Adipocyte (in vitro differentiated cells): Measurements from ENCODE around the gene HOXB2.
"Not testable (repeated sequence)": the region's sequence is repeated elsewhere in the genome, so short reads cannot be mapped to it uniquely, and the experiment has no call there.

Source experiments
- DNase-seq: peaks from one replicate; pipeline ENCODE4 v3.0.0-alpha.2; 2015; ENCODE audit warnings: low read depth
- H3K27me3 ChIP-seq: replicated peaks from 2 replicates; pipeline ENCODE4 v1.7.0; 2013; ENCODE audit warnings: mild to moderate bottlenecking, low read length, moderate library complexity; ENCODE audit not compliant: control insufficient read depth, insufficient read depth
- H3K36me3 ChIP-seq: 2 replicates; pipeline ENCODE4 v1.7.0; 2013; ENCODE audit warnings: low read length, mild to moderate bottlenecking, moderate library complexity; ENCODE audit not compliant: control insufficient read depth, insufficient read depth, severe bottlenecking
- H3K4me1 ChIP-seq: 2 replicates; pipeline ENCODE4 v1.7.0; 2013; ENCODE audit warnings: mild to moderate bottlenecking, low read length, moderate library complexity; ENCODE audit not compliant: control insufficient read depth, insufficient read depth
- H3K4me3 ChIP-seq: 2 replicates; pipeline ENCODE4 v1.7.0; 2013; ENCODE audit warnings: mild to moderate bottlenecking, low read length, moderate library complexity
- H3K9ac ChIP-seq: 2 replicates; pipeline ENCODE4 v1.7.0; 2013; ENCODE audit warnings: mild to moderate bottlenecking, low read length, moderate library complexity
- H3K9me3 ChIP-seq: 2 replicates; pipeline ENCODE4 v1.7.0; 2013; ENCODE audit warnings: mild to moderate bottlenecking, low read length, moderate library complexity; ENCODE audit not compliant: control insufficient read depth

Gene HOXB2

DNA sequence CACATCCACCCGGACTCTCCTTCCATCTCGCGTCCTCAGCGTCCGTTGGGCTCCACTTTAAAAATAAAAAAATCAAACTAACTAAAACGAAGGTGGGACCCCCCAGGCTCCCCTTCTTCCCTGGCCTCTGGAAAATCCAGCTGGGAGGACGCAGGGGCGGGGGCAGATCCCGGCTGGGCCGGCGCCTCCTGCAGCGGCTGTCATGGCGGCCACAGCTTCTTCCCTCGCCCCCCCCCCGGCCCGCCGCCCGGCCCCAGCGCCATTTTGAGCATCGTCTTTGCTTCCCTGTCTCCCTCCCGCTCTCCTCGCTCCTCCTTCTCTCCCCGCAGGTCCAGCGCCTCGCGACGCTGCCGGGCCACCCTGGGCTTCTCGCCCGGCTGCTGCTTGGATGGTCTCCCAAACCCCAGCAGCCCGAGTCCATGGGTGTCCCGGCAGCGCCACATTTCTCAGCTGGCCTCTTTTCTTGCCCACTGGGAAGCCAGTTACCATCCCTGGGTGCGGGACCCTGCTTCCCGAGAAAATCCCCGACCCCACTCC, 3.3 kb downstream of the HOXB2 start:
- DNase-seq, result no peak
- Histone ChIP-seq H3K9ac (peak overlapping the region; percentile 99), H3K4me3 (peak overlapping the region; percentile 95), H3K4me1 (peaks cover 31% of the 10 kb centered on the region), H3K36me3 (peaks cover 4% of the 10 kb centered on the region), H3K27me3 (no peaks in the 10 kb centered on the region), H3K9me3 (no peaks in the 10 kb centered on the region)

DNA sequence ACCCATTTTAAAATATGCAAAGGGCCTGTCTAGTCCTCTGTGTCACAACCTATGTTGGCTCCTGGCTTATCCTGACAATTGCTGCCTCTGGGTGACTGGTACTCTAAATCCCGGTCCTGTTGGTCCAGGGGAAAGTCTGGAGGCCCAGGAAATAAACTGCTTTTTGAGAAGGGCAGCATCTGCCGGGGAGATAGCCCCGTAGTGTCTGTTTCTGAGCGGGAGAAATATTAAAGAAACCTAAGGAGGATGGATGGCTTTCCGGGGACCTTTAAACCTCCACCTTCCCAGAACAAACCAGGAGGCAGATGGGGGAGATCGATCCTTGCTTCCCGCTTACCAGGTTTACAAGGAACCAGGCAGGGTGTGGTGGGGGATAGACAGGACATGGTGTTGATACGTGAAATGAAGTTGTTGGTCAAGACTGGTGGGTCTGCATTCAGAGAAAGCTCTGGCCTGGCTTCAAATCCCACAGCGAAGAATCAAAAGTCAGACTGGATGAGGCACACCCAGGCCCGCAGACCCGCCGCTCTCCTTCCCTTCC, 3.8 kb downstream of the HOXB2 start:
- Histone ChIP-seq H3K4me1 (peaks cover 26% of the 10 kb centered on the region), H3K9me3 (no peaks in the 10 kb centered on the region), H3K4me3 (peak overlapping the region; percentile 95), H3K36me3 (peaks cover 4% of the 10 kb centered on the region), H3K9ac (peak overlapping the region; percentile 99), H3K27me3 (no peaks in the 10 kb centered on the region)
- DNase-seq, result no peak

DNA sequence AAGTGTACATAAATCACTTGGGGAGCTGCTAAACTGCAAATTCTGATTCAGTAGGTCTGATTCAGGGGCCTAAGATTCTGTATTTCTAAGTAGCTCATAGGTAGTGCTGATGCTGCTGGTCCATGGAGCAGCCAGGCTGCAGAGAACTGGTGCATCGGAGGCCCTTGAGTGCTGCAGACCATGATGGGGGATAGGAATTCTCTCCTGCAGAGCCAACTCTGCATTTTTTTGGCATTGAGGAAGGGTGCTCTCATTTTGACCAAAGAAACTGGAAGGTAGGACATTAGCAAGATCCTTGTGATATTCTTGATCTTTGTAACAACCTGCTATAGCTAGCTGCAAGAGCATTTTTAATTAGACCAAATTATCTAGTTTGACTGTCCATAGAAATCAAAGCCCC, 4.7 kb downstream of the HOXB2 start:
- no peak overlapping the region for H3K4me3 ChIP-seq
- H3K36me3 ChIP-seq, result peaks cover 4% of the 10 kb centered on the region
- H3K27me3 ChIP-seq, result no peaks in the 10 kb centered on the region
- peaks cover 17% of the 10 kb centered on the region for H3K4me1 ChIP-seq
- no peak overlapping the region for H3K9ac ChIP-seq
- H3K9me3 ChIP-seq, result no peaks in the 10 kb centered on the region
- DNase-seq, result no peak

DNA sequence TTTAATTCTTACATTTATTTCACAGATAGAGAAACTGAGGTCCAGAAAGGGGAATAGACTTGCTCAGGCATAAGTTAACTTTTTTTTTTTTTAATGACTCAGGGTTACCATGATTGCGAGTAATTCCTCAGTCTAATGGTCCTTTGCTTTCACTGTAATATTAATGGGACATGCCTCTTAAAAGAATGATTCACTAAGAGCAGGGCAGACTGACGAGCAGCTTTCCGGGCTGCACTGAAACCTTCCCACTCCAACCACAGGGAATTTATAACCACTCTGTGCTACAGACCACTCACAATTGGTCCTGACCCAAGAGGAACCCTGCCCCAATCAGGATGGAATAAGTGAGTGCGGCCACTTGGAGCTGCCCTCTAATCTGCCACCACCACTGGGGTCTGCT, 5.7 kb downstream of the HOXB2 start:
- Histone ChIP-seq H3K36me3 (peaks cover 4% of the 10 kb centered on the region), H3K4me3 (no peak overlapping the region), H3K4me1 (peaks cover 14% of the 10 kb centered on the region), H3K27me3 (no peaks in the 10 kb centered on the region), H3K9ac (no peak overlapping the region), H3K9me3 (no peaks in the 10 kb centered on the region)
- DNase-seq, result no peak

DNA sequence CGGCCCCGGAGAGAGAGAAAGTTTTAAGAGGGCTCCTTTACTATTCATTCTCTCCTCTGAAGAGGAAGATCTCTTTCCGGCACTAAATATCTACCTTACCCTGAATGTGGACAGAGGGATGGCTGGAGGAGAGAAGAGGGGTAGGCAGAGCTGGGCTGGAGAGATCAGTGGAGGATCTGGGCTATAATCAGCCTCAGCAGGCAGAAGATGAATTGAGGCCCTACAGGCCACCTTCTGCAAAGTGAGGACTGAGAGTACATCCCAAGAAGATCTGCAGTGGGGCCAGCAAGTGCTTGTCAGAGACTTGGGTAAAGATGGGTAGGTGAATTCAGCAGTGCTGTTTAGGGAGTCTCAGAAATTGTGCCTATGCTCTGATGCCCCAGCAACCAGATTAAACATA, 7.6 kb downstream of the HOXB2 start:
- no peak for DNase-seq
- Histone ChIP-seq H3K4me3 (no peak overlapping the region), H3K9me3 (no peaks in the 10 kb centered on the region), H3K36me3 (no peaks in the 10 kb centered on the region), H3K9ac (no peak overlapping the region), H3K4me1 (peaks cover 14% of the 10 kb centered on the region), H3K27me3 (no peaks in the 10 kb centered on the region)

DNA sequence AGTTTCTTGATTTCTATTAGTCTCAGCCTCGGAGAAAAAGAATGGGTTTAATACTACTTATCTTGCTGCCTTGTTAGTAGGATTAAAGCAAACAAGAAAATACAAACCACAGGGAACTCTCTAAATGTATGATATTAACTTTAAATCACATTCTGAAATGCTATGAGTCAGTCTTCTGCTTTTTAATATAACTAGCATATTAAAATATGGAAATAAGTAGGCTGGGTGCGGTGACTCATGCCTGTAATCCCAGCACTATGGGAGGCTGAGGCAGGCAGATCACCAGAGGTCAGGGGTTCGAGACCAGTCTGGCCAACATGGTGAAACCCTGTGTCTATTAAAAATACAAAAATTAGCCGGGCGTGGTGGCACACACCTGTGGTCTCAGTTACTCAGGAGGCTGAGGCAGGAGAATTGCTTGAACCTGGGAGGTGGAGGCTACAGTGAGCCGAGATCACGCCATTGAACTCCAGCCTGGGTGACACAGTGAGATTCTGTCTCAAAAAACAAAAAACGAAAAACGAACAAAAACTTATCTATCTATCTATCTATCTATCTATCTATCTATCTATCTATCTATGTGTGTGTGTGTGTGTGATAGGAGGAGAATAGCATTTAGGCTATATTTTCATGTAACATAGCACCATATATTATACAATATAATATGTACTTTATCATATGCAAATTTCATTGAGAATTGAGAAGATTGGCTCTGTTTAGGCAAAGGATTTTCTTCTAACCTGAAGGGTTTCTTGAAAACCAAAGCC, 8.9 kb downstream of the HOXB2 start:
- H3K9me3 ChIP-seq, H3K9ac ChIP-seq, H3K4me1 ChIP-seq, H3K27me3 ChIP-seq, H3K36me3 ChIP-seq, DNase-seq, H3K4me3 ChIP-seq: not testable (repeated sequence)

DNA sequence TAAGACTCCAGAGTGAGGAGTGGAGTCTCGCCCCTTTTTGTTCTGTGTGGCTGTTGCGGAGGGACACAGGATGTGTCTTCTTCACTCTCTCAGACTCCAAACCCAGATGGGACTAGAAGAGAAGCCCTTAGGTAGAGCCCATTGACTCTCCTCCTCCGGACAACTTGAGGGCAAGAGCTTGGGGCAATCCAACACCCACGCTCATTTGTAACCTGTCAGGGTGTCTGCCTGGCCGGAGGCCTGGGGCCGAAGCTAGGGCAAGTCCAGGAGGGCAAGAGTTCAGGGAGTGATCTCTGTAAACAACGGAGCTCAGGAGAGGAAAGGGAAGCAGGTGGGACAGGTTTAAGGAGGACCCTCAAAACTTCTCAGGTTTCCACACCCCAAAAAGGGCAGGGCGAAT, 12.6 kb downstream of the HOXB2 start:
- Histone ChIP-seq H3K36me3 (no peaks in the 10 kb centered on the region), H3K9me3 (no peaks in the 10 kb centered on the region), H3K4me3 (no peak overlapping the region), H3K27me3 (peaks cover 7% of the 10 kb centered on the region), H3K9ac (no peak overlapping the region), H3K4me1 (no peaks in the 10 kb centered on the region)
- DNase-seq, result no peak

DNA sequence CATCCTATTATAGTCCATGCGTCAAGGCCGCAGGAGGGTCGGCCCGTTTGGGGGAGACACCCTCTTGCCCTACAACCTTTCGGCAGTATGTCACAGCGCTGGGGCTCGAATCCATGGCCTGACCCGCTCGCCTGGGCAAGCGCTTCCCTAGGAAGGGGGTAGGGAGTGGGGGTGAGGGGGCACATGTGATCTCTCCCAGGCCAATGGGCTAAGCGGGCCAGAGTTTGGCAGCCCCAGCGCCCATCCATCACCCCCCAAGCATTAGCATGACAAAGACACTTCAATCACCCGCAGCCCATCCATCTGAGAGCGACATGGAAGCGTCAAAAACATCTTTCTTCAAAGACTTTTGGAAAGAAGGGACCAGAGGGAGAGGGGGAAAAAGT, 14.0 kb downstream of the HOXB2 start, which contains the start of gene HOXB1:
HOXB1 (minus strand) TSS at position 125 of the 386 bp plus-strand sequence; CDS start at position 18, 107 bp downstream.
- Histone ChIP-seq H3K9ac (no peak within 1 kb of the TSS), H3K27me3 (peaks cover 14% of the 10 kb centered on the region), H3K36me3 (no peaks in the 10 kb centered on the region), H3K4me1 (no peaks in the 10 kb centered on the region), H3K9me3 (no peaks in the 10 kb centered on the region), H3K4me3 (no peak within 1 kb of the TSS)
- DNase-seq, result no peak

DNA sequence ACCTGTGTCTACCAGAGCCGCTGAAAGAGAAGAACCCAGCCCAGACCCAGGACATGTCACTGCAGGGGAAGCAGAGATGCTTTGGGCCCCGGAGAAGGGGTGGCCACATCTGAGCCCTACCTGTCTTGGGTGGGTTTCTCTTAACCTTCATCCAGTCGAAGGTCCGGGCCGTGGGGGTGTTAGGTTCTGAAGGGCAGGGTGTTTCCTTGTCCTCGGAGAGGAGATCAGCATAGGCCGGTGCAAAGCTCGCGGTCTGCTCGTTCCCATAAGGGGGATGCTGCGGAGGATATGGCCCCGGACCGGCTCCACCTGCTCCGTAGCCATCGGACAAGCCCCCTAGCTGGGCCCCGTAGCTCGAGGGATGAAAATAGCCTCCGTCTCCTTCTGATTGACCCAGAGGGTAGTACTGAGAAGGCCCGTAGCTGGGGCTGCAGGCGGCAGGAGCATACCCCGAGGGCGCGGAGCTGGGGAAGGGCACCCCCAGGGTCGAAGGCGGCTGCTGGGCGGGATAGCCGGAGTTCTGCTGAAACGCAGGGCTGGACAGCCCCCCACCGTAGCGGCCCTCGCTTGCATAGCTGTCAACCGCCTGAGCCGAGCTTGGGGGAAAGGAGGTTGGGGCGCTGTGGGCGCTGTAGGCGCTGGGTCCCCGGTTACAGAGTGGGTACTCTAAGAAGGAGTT, 14.6 kb downstream of the HOXB2 start:
- H3K9ac ChIP-seq, result no peak overlapping the region
- H3K4me1 ChIP-seq, result no peaks in the 10 kb centered on the region
- H3K9me3 ChIP-seq, result no peaks in the 10 kb centered on the region
- no peak for DNase-seq
- no peak overlapping the region for H3K4me3 ChIP-seq
- H3K27me3 ChIP-seq, result peaks cover 14% of the 10 kb centered on the region
- no peaks in the 10 kb centered on the region for H3K36me3 ChIP-seq

DNA sequence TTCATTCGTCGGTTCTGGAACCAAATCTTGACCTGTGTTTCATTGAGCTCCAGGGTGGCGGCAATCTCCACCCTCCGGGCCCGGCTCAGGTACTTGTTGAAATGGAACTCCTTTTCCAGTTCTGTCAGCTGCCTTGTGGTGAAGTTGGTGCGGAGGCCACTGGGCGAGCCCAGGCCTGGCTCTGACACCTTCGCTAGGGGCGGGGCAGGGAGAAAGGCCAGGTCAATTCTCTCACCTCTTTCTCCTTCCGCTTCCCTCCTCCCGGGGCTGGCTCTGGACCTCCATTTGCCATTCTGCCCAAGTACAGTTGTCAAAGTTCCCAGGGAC, 15.3 kb downstream of the HOXB2 start:
- peaks cover 14% of the 10 kb centered on the region for H3K27me3 ChIP-seq
- no peaks in the 10 kb centered on the region for H3K4me1 ChIP-seq
- H3K4me3 ChIP-seq, result no peak overlapping the region
- H3K9me3 ChIP-seq, result no peaks in the 10 kb centered on the region
- H3K9ac ChIP-seq, result no peak overlapping the region
- no peak for DNase-seq
- H3K36me3 ChIP-seq, result no peaks in the 10 kb centered on the region

DNA sequence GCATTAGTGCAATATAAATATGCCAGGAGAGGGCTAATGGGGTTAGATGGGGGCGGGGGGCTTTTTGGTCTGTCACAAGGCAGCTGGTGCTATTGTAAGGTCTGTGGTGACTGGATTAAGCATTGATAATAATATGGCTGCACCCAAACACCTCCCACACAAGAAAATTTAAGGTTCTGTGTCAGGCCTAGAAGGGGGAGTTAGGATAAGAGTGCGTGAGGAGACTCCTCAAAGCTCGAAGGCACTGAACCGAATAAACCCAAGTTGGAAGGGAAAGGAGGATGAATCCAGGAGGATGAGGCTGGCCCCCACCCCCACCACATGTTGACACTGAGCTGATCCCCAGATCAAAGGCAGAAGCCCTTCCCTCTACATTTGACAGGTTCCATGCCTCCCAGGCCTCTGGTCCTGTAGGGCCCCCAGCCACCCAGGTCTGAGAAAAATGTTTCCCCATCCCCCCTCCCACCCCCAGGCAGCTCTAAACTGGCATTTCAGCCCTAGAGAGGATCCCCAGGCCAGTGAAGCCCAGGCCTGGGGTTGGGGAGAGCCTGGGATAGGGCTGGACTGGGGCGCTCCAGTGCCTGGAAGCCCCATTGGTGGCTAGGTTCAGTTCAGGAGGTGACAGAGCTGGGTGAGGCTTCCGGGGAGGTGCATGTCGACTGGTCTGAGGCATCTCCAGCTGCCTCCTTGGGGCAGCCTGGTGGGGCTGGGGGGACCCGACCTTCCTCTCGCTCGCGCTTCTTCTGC, 15.8 kb downstream of the HOXB2 start:
- Histone ChIP-seq H3K27me3 (peaks cover 14% of the 10 kb centered on the region), H3K4me3 (no peak overlapping the region), H3K9ac (no peak overlapping the region), H3K36me3 (no peaks in the 10 kb centered on the region), H3K4me1 (no peaks in the 10 kb centered on the region), H3K9me3 (no peaks in the 10 kb centered on the region)
- DNase-seq, result no peak
